Stomach (tissue), 9 donors: ENCODE data around the gene ASAP2. TPM values are rescaled to one million over a fixed set of nuclear protein-coding genes. Genes with fewer than 3 reads are reported as not detected.

Experiments used
- DNase-seq, 2 donors: peaks; one replicate each; pipeline versions ENCODE4 v3.0.0 to v3.0.0-alpha.2; 2013 to 2019
- H3K27ac ChIP-seq, 5 donors: fragments of 200-600 bp in 4 of 5; sonication (generic) in 4 of 5; one replicate each; pipeline ENCODE4 v1.5.1; 2013 to 2019; ENCODE audit warnings: mild to moderate bottlenecking in 1 of 5, moderate library complexity in 1 of 5
- H3K27me3 ChIP-seq, 3 donors: fragments of 200-600 bp; sonication (generic); one replicate each; pipeline ENCODE4 v1.5.1; 2017 to 2019; ENCODE audit warnings: mixed run types in 1 of 3
- H3K36me3 ChIP-seq, 4 donors: fragments of 200-600 bp; sonication (generic); 1 replicate in 3 of 4; 2 replicates in 1 of 4; pipeline ENCODE4 v1.5.1; 2016 to 2019
- H3K4me1 ChIP-seq, 4 donors: fragments of 200-600 bp; sonication (generic); one replicate each; pipeline ENCODE4 v1.5.1; 2016 to 2019
- H3K4me3 ChIP-seq, 4 donors: fragments of 200-600 bp; sonication (generic) in 3 of 4; one replicate each; pipeline ENCODE4 v1.5.1; 2016 to 2019; ENCODE audit warnings: mild to moderate bottlenecking in 1 of 4
- H3K9me3 ChIP-seq, 4 donors: fragments of 200-600 bp; sonication (generic); one replicate each; pipeline ENCODE4 v1.5.1; 2016 to 2019
- CTCF ChIP-seq, 7 experiments: fragments of 450-650 bp in 4 of 7; fragments of 200-600 bp in 3 of 7; sonication (generic) in 3 of 7; IDR thresholded peaks; one replicate each; pipeline ENCODE4 v1.5.1; 2016 to 2019; ENCODE audit warnings: antibody characterized with exemption in 7 of 7, control low read depth in 2 of 7, mild to moderate bottlenecking in 1 of 7
- EP300 ChIP-seq: sonication (generic); formaldehyde crosslinking; IDR thresholded peaks from one replicate; pipeline ENCODE4 v1.6.1; 2017; ENCODE audit warnings: antibody characterized with exemption
- POLR2A ChIP-seq, 4 donors: fragments of 450-650 bp; IDR thresholded peaks; one replicate each; pipeline ENCODE4 v1.6.1; 2016; ENCODE audit warnings: antibody characterized with exemption in 4 of 4, control low read depth in 2 of 4, mild to moderate bottlenecking in 1 of 4, moderate library complexity in 1 of 4
- POLR2AphosphoS5 ChIP-seq, 3 donors: sonication (generic); formaldehyde crosslinking; IDR thresholded peaks; one replicate each; pipeline ENCODE4 v1.6.1; 2016; ENCODE audit warnings: antibody characterized with exemption in 3 of 3
- WGBS, 5 donors: extraction: QIAGEN DNeasy Blood & Tissue Kit in 3 of 5; methylation state at CpG; one replicate each; pipeline versions ENCODE4 v1.1.5 to v1.1.7; 2013 to 2018; 5-methylcytosine and 5-hydroxymethylcytosine counted together
- intact Hi-C: fragments of 100-400 bp; cut with DNase I; formaldehyde crosslinking; loops from one replicate; pipeline ENCODE4 v1.15.1; 2023; ENCODE audit warnings: low total_unique reads
- polyA plus RNA-seq, 3 donors: library from polyadenylated mRNA; stranded (reverse); fragments of 200-250 nt; gene quantifications; one replicate each; pipeline ENCODE4 v1.2.3, GENCODE V29; 2013
- total RNA-seq, 5 donors: library from RNA; depleted of rRNA; stranded (reverse); fragments of >200 nt; gene quantifications; one replicate each; pipeline versions ENCODE4 v1.1.0 to v1.2.3, GENCODE V29; 2014 to 2016
- donor health status: healthy with polysubstance abuse.
- donor health status: Bipolar disorder and iron deficiency.
- donor health status: healthy.

Gene ASAP2
- total and polyA plus RNA-seq, 8 donors: 9.7 to 55.4 (median 33.7) TPM

- no peak for DNase-seq
- intact Hi-C loops: no loop called here
- Histone ChIP-seq H3K36me3 (peaks cover 8 to 53% (median 40%) of the 10 kb centered on the region in 4 donors), H3K4me3 (no peak overlapping the region), H3K27me3 (no peaks in the 10 kb centered on the region), H3K27ac (peak overlapping the region in 2 of 5 donors; percentile 7 to 78), H3K4me1 (peaks cover 18 to 35% (median 27%) of the 10 kb centered on the region in 4 donors), H3K9me3 (no peaks in the 10 kb centered on the region)
- 84 to 94% (median 90%) methylated on average over 7 of the region's 7 CpGs for WGBS, 5 donors
- TF ChIP-seq POLR2A (IDR thresholded peaks at IDR 0.05) (no peak), POLR2AphosphoS5 (IDR thresholded peaks at IDR 0.05) (no peak), EP300 (no peak), CTCF (IDR thresholded peaks at IDR 0.05) (no peak)
Observed at GRCh38 chr2:9345343-9345742, 138.7 kb downstream of the ASAP2 start.

- DNase-seq: no peak
- intact Hi-C loops: no loop called here
- TF ChIP-seq CTCF (IDR thresholded peaks at IDR 0.05): no peak
- TF ChIP-seq EP300: no peak
- TF ChIP-seq POLR2A (IDR thresholded peaks at IDR 0.05): no peak
- no peak for TF ChIP-seq POLR2AphosphoS5 (IDR thresholded peaks at IDR 0.05)
- Histone ChIP-seq H3K4me1 (peaks cover 18 to 35% (median 27%) of the 10 kb centered on the region in 4 donors), H3K36me3 (peaks cover 15 to 55% (median 43%) of the 10 kb centered on the region in 4 donors), H3K9me3 (no peaks in the 10 kb centered on the region), H3K27me3 (no peaks in the 10 kb centered on the region), H3K4me3 (no peak overlapping the region), H3K27ac (peak overlapping the region in 3 of 5 donors; percentile 72 to 78 (median 78))
- 90 to 95% (median 93%) methylated on average over 10 of the region's 10 CpGs for WGBS, 5 donors
Observed at GRCh38 chr2:9345997-9346396, 139.4 kb downstream of the ASAP2 start.

- no peak for DNase-seq
- peak overlapping the region; percentile 54 to 78 (median 76) for H3K27ac ChIP-seq
- H3K9me3 ChIP-seq: no peaks in the 10 kb centered on the region
- no peaks in the 10 kb centered on the region for H3K27me3 ChIP-seq
- intact Hi-C loops: no loop called here
- WGBS, 5 donors: 39 to 72% (median 53%) methylated on average over 6 to 9 of the region's 9 CpGs
- TF ChIP-seq POLR2AphosphoS5 (IDR thresholded peaks at IDR 0.05): no peak
- TF ChIP-seq POLR2A (IDR thresholded peaks at IDR 0.05): no peak
- no peak for TF ChIP-seq EP300
- no peak for TF ChIP-seq CTCF (IDR thresholded peaks at IDR 0.05)
- H3K4me3 ChIP-seq: no peak overlapping the region
- peaks cover 18 to 35% (median 27%) of the 10 kb centered on the region in 4 donors for H3K4me1 ChIP-seq
- H3K36me3 ChIP-seq: peaks cover 24 to 63% (median 45%) of the 10 kb centered on the region in 4 donors
Observed at GRCh38 chr2:9346885-9347284, 140.3 kb downstream of the ASAP2 start.

GRCh38 chr2:9347411-9347881 is 140.8 kb downstream of the ASAP2 start:
- H3K9me3 ChIP-seq: no peaks in the 10 kb centered on the region
- DNase-seq: peak; percentile 61 to 74
- WGBS, 5 donors: 17 to 35% (median 21%) methylated on average over 6 of the region's 6 CpGs
- no peaks in the 10 kb centered on the region for H3K27me3 ChIP-seq
- H3K4me1 ChIP-seq: peaks cover 18 to 35% (median 27%) of the 10 kb centered on the region in 4 donors
- H3K36me3 ChIP-seq: peaks cover 23 to 63% (median 45%) of the 10 kb centered on the region in 4 donors
- TF ChIP-seq POLR2AphosphoS5 (IDR thresholded peaks at IDR 0.05): peak; percentile 2 to 78 (median 34)
- TF ChIP-seq CTCF (IDR thresholded peaks at IDR 0.05): no peak
- TF ChIP-seq EP300: no peak
- H3K27ac ChIP-seq: peak overlapping the region; percentile 54 to 78 (median 76)
- H3K4me3 ChIP-seq: peak overlapping the region in 1 of 4 donors; percentile 8
- intact Hi-C loops: no loop called here
